Measurements from ENCODE around the gene LRRC26.
"Not testable (repeated sequence)": the region's sequence is repeated elsewhere in the genome, so short reads cannot be mapped to it uniquely, and the experiment has no call there.

DNA sequence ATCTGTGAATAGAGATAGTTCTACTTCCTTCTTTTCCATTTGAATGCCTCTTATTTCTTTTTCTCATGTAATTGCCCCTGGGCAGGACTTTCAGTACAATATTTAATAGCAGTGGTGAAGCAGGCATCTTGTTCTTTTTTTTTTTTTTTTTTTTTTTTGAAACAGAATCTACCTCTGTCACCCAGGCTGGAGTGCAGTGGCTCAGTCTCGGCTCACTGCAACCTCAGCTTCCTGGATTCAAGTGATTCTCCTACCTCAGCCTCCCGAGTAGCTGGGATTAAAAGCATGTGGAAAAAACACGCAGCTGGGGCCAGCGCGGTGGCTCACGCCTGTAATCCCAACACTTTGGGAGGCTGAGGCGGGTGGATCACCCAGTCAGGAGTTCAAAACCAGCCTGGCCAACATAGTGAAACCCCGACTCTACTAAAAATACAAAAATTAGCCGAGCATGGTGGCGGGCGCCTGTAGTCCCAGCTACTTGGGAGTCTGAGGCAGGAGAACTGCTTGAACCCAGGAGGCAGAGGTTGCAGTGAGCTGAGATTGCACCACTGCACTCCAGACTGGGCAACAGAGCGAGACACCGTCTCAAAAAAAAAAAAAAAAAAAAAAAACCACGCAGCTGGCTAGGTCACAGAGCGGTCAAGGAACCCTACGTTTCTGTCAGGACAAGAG lies 46.9 kb downstream of the LRRC26 start:
- TF ChIP-seq POLR2AphosphoS5, GABPA (IDR thresholded peaks at IDR 0.05; ENCODE audit: low read depth): not testable (repeated sequence)
- TF ChIP-seq, protein P1, sequence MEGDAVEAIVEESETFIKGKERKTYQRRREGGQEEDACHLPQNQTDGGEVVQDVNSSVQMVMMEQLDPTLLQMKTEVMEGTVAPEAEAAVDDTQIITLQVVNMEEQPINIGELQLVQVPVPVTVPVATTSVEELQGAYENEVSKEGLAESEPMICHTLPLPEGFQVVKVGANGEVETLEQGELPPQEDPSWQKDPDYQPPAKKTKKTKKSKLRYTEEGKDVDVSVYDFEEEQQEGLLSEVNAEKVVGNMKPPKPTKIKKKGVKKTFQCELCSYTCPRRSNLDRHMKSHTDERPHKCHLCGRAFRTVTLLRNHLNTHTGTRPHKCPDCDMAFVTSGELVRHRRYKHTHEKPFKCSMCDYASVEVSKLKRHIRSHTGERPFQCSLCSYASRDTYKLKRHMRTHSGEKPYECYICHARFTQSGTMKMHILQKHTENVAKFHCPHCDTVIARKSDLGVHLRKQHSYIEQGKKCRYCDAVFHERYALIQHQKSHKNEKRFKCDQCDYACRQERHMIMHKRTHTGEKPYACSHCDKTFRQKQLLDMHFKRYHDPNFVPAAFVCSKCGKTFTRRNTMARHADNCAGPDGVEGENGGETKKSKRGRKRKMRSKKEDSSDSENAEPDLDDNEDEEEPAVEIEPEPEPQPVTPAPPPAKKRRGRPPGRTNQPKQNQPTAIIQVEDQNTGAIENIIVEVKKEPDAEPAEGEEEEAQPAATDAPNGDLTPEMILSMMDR (IDR thresholded peaks at IDR 0.05; ENCODE audit: insufficient read depth, low read length) = not testable (repeated sequence)
- TF ChIP-seq, protein P2, sequence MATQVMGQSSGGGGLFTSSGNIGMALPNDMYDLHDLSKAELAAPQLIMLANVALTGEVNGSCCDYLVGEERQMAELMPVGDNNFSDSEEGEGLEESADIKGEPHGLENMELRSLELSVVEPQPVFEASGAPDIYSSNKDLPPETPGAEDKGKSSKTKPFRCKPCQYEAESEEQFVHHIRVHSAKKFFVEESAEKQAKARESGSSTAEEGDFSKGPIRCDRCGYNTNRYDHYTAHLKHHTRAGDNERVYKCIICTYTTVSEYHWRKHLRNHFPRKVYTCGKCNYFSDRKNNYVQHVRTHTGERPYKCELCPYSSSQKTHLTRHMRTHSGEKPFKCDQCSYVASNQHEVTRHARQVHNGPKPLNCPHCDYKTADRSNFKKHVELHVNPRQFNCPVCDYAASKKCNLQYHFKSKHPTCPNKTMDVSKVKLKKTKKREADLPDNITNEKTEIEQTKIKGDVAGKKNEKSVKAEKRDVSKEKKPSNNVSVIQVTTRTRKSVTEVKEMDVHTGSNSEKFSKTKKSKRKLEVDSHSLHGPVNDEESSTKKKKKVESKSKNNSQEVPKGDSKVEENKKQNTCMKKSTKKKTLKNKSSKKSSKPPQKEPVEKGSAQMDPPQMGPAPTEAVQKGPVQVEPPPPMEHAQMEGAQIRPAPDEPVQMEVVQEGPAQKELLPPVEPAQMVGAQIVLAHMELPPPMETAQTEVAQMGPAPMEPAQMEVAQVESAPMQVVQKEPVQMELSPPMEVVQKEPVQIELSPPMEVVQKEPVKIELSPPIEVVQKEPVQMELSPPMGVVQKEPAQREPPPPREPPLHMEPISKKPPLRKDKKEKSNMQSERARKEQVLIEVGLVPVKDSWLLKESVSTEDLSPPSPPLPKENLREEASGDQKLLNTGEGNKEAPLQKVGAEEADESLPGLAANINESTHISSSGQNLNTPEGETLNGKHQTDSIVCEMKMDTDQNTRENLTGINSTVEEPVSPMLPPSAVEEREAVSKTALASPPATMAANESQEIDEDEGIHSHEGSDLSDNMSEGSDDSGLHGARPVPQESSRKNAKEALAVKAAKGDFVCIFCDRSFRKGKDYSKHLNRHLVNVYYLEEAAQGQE (IDR thresholded peaks at IDR 0.05; ENCODE audit: insufficient replicate concordance, low read depth) = not testable (repeated sequence)

All from HL-60 (cell line).